Liver (tissue), 9 donors: ENCODE data around the gene LTBP4. TPM values are rescaled to one million over a fixed set of nuclear protein-coding genes. Genes with fewer than 3 reads are reported as not detected.

Experiments
- DNase-seq: peaks from one replicate; pipeline ENCODE4 v3.0.0-alpha.2; 2017; ENCODE audit warnings: low spot score
- H3K27ac ChIP-seq, 2 donors: one replicate each; pipeline ENCODE4 v1.7.0; 2013; ENCODE audit warnings: inconsistent platforms in 2 of 2, low read length in 2 of 2, control low read depth in 1 of 2, low read depth in 1 of 2, mild to moderate bottlenecking in 1 of 2
- H3K27me3 ChIP-seq, 4 donors: one replicate each; pipeline versions ENCODE4 v1.6.1 to v1.7.0; 2013; ENCODE audit warnings: low read length in 3 of 4, inconsistent platforms in 1 of 4, mild to moderate bottlenecking in 1 of 4, moderate library complexity in 1 of 4; ENCODE audit not compliant: control insufficient read depth in 4 of 4, insufficient read depth in 4 of 4
- H3K36me3 ChIP-seq, 4 donors: one replicate each; pipeline versions ENCODE4 v1.6.1 to v1.7.0; 2013; ENCODE audit warnings: low read length in 3 of 4, mild to moderate bottlenecking in 3 of 4, low read depth in 1 of 4, moderate library complexity in 1 of 4; ENCODE audit not compliant: control insufficient read depth in 4 of 4, insufficient read depth in 3 of 4
- H3K4me1 ChIP-seq, 4 donors: one replicate each; pipeline versions ENCODE4 v1.6.1 to v1.7.0; 2013; ENCODE audit warnings: low read length in 3 of 4, mild to moderate bottlenecking in 3 of 4, moderate library complexity in 1 of 4; ENCODE audit not compliant: control insufficient read depth in 4 of 4, insufficient read depth in 4 of 4
- H3K4me3 ChIP-seq, 3 donors: one replicate each; pipeline versions ENCODE4 v1.6.1 to v1.7.0; 2013; ENCODE audit warnings: low read length in 3 of 3, control low read depth in 1 of 3, low read depth in 1 of 3, mild to moderate bottlenecking in 1 of 3
- H3K9ac ChIP-seq, 2 donors: one replicate each; pipeline ENCODE4 v1.7.0; 2013; ENCODE audit warnings: low read length in 2 of 2, mild to moderate bottlenecking in 2 of 2, moderate library complexity in 2 of 2, control low read depth in 1 of 2, low read depth in 1 of 2
- H3K9me3 ChIP-seq, 4 donors: one replicate each; pipeline versions ENCODE4 v1.6.1 to v1.7.0; 2013; ENCODE audit warnings: low read length in 3 of 4; ENCODE audit not compliant: control insufficient read depth in 4 of 4
- GABPA ChIP-seq, 2 donors: IDR thresholded peaks in 1 of 2; conservative IDR thresholded peaks in 1 of 2; 2 replicates each; pipeline ENCODE4 v1.6.1; 2016; ENCODE audit warnings: antibody characterized with exemption in 2 of 2, mild to moderate bottlenecking in 1 of 2, moderate library complexity in 1 of 2
- HNF4G ChIP-seq: IDR thresholded peaks from 2 replicates; pipeline ENCODE4 v1.6.1; 2016; ENCODE audit warnings: antibody characterized with exemption
- JUND ChIP-seq, 2 donors: IDR thresholded peaks; 2 replicates each; pipeline ENCODE4 v1.6.1; 2016; ENCODE audit warnings: antibody characterized with exemption in 2 of 2
- MAX ChIP-seq: IDR thresholded peaks from 2 replicates; pipeline ENCODE4 v1.6.1; 2016; ENCODE audit warnings: antibody characterized with exemption
- RAD21 ChIP-seq, 2 donors: IDR thresholded peaks; 2 replicates each; pipeline ENCODE4 v1.6.1; 2016; ENCODE audit warnings: antibody characterized with exemption in 2 of 2, mild to moderate bottlenecking in 2 of 2
- RXRA ChIP-seq, 2 donors: IDR thresholded peaks; 2 replicates each; pipeline ENCODE4 v1.6.1; 2017 to 2018; ENCODE audit warnings: antibody characterized with exemption in 2 of 2, mild to moderate bottlenecking in 1 of 2
- TAF1 ChIP-seq: conservative IDR thresholded peaks from 2 replicates; pipeline ENCODE4 v1.6.1; 2016; ENCODE audit warnings: antibody characterized with exemption, mild to moderate bottlenecking
- ZBTB33 ChIP-seq: IDR thresholded peaks from 2 replicates; pipeline ENCODE4 v1.6.1; 2016; ENCODE audit warnings: antibody characterized with exemption
- WGBS: extraction: QIAGEN DNeasy Blood & Tissue Kit; methylation state at CpG from one replicate; pipeline ENCODE4 v1.1.7; 2013; 5-methylcytosine and 5-hydroxymethylcytosine counted together
- polyA plus RNA-seq, 2 donors: library from polyadenylated mRNA; stranded (reverse) in 1 of 2; unstranded in 1 of 2; fragments of 200-250 nt in 1 of 2; fragments of >200 nt in 1 of 2; fragmentation: Nextera tagmentation in 1 of 2; extraction: Ambion mirVana in 1 of 2; gene quantifications; one replicate each; pipeline versions ENCODE4 v1.2.1 to v1.2.3, GENCODE V29; 2013 to 2015
- total RNA-seq, 2 donors: library from RNA; depleted of rRNA; stranded (reverse); fragments of >200 nt; gene quantifications; one replicate each; pipeline ENCODE4 v1.2.3, GENCODE V29; 2014
- TF ChIP-seq, protein P1 (sequence below): IDR thresholded peaks from 2 replicates; pipeline ENCODE4 v1.6.1; 2016; ENCODE audit warnings: antibody characterized with exemption, mild to moderate bottlenecking
- TF ChIP-seq, protein P2 (sequence below): fragments of 150-350 bp; IDR thresholded peaks from 2 replicates; pipeline ENCODE4 v1.5.1; 2017; ENCODE audit warnings: improper control_type of control experiment, low read depth, low read length; ENCODE audit not compliant: missing input control
- donor health status: healthy.
- donor health status: healthy.
- donor health status: healthy.
- donor health status: healthy.
- donor health status: healthy.

The LTBP4 gene
- total and polyA plus RNA-seq, 4 donors = 9.6 to 28.7 (median 17.8) TPM

- Histone ChIP-seq H3K27ac (no peak overlapping the region), H3K4me1 (peaks cover 0 to 8% (median 5%) of the 10 kb centered on the region in 4 donors), H3K9ac (no peak overlapping the region), H3K27me3 (no peaks in the 10 kb centered on the region), H3K4me3 (no peak overlapping the region), H3K9me3 (no peaks in the 10 kb centered on the region), H3K36me3 (peaks cover 10 to 27% (median 18%) of the 10 kb centered on the region in 4 donors)
- 94% methylated on average over 14 of the region's 14 CpGs for WGBS
- TF ChIP-seq ZBTB33 = no peak
- TF ChIP-seq, protein P1, sequence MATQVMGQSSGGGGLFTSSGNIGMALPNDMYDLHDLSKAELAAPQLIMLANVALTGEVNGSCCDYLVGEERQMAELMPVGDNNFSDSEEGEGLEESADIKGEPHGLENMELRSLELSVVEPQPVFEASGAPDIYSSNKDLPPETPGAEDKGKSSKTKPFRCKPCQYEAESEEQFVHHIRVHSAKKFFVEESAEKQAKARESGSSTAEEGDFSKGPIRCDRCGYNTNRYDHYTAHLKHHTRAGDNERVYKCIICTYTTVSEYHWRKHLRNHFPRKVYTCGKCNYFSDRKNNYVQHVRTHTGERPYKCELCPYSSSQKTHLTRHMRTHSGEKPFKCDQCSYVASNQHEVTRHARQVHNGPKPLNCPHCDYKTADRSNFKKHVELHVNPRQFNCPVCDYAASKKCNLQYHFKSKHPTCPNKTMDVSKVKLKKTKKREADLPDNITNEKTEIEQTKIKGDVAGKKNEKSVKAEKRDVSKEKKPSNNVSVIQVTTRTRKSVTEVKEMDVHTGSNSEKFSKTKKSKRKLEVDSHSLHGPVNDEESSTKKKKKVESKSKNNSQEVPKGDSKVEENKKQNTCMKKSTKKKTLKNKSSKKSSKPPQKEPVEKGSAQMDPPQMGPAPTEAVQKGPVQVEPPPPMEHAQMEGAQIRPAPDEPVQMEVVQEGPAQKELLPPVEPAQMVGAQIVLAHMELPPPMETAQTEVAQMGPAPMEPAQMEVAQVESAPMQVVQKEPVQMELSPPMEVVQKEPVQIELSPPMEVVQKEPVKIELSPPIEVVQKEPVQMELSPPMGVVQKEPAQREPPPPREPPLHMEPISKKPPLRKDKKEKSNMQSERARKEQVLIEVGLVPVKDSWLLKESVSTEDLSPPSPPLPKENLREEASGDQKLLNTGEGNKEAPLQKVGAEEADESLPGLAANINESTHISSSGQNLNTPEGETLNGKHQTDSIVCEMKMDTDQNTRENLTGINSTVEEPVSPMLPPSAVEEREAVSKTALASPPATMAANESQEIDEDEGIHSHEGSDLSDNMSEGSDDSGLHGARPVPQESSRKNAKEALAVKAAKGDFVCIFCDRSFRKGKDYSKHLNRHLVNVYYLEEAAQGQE = no peak
- TF ChIP-seq RAD21 (IDR thresholded peaks at IDR 0.05) = no peak
- TF ChIP-seq, protein P2, sequence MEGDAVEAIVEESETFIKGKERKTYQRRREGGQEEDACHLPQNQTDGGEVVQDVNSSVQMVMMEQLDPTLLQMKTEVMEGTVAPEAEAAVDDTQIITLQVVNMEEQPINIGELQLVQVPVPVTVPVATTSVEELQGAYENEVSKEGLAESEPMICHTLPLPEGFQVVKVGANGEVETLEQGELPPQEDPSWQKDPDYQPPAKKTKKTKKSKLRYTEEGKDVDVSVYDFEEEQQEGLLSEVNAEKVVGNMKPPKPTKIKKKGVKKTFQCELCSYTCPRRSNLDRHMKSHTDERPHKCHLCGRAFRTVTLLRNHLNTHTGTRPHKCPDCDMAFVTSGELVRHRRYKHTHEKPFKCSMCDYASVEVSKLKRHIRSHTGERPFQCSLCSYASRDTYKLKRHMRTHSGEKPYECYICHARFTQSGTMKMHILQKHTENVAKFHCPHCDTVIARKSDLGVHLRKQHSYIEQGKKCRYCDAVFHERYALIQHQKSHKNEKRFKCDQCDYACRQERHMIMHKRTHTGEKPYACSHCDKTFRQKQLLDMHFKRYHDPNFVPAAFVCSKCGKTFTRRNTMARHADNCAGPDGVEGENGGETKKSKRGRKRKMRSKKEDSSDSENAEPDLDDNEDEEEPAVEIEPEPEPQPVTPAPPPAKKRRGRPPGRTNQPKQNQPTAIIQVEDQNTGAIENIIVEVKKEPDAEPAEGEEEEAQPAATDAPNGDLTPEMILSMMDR = no peak
- TF ChIP-seq HNF4G = no peak
- DNase-seq = no peak
Measured at GRCh38 chr19:40666803-40667438, 65.8 kb downstream of the LTBP4 start.

DNA sequence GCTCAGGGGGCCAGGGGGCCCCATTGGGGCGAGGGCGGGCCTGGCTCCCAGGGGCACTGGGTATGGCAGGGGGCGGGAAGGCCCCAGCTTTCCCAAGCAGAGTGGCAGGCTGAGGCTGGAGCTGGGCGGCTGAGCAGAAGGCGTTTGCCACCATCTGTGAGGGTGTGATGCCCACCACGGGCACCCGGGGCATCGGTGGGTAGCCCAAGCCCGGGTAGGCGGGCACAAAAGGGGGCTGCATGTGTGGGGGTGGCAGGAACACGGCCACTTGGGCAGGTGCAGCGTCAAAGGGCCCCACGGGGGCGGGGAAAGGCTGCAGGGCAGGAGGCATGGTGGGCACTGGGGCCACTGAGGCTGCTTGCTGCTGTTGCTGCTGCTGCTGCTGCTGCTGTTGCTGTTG is 66.4 kb downstream of the LTBP4 start:
- H3K9me3 ChIP-seq = no peaks in the 10 kb centered on the region
- no peaks in the 10 kb centered on the region for H3K27me3 ChIP-seq
- TF ChIP-seq JUND (IDR thresholded peaks at IDR 0.05) = no peak
- no peak for DNase-seq
- WGBS = 96% methylated on average over 14 of the region's 14 CpGs
- H3K36me3 ChIP-seq = peaks cover 12 to 34% (median 20%) of the 10 kb centered on the region in 4 donors
- no peak overlapping the region for H3K9ac ChIP-seq
- H3K27ac ChIP-seq = no peak overlapping the region
- no peak overlapping the region for H3K4me3 ChIP-seq
- H3K4me1 ChIP-seq = peaks cover 0 to 8% (median 5%) of the 10 kb centered on the region in 4 donors

DNA sequence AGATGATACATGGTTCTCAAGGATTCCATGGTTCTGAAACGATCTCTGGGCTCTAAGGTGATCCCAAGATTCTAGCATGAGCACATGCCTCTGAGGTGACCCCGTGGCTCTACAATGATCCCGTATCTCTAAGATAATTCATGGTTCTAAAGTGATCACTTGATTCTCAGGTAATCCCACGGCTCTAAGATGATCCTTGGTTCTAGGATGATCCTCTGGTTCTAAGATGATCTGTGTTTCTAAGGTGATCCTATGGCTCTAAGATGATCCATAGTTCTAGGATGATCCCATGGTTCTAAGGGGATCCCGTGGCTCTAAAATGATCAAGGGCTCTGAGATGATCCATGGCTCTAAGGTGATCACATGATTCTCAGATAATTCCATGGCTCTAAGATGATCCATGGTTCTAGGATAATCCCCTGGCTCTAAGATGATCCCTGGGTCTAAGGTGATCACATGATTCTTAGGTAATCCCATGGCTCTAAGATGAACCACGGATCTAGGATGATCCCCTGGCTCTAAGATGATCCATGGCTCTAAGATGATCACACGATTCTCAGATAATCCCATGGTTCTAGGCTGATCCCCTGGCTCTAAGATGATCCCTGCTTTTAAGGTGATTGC is 67.9 kb downstream of the LTBP4 start:
- WGBS = 96% methylated on average over 7 of the region's 7 CpGs
- Histone ChIP-seq H3K27ac (no peak overlapping the region), H3K27me3 (no peaks in the 10 kb centered on the region), H3K9ac (no peak overlapping the region), H3K9me3 (no peaks in the 10 kb centered on the region), H3K36me3 (peaks cover 13 to 37% (median 24%) of the 10 kb centered on the region in 4 donors), H3K4me3 (no peak overlapping the region), H3K4me1 (no peaks in the 10 kb centered on the region)
- DNase-seq = no peak
- TF ChIP-seq GABPA (IDR thresholded peaks at IDR 0.05 in 1 of 2, conservative IDR thresholded peaks at IDR 0.05 in 1 of 2) (no peak), JUND (IDR thresholded peaks at IDR 0.05) (no peak), ZBTB33 (no peak), MAX (no peak), RXRA (IDR thresholded peaks at IDR 0.05) (no peak), TAF1 (no peak), RAD21 (IDR thresholded peaks at IDR 0.05) (no peak)
- TF ChIP-seq, protein P1 = no peak
